GM12878 (cell line): ENCODE results near the gene KIF6. TPM values are rescaled to one million over a fixed set of nuclear protein-coding genes. Genes with fewer than 3 reads are reported as not detected.

ENCODE experiments used
- ATAC-seq: fragments of 200-7000 bp; cut with Tn5 transposase; 3 replicates; pipeline ENCODE4 v1.9.1; 2020; ENCODE audit warnings: mild to moderate bottlenecking, moderate library complexity
- BruUV-seq: library from RNA; stranded (reverse); fragments of 400-500 nt; replicated peaks from 2 replicates; lab custom pipeline; 2021; lab: Mats Ljungman, UMichigan
- CTCF ChIA-PET: fragments of 300-600 bp; sonication (Branson Sonifier 250); formaldehyde crosslinking; extraction: SDS; loops from one replicate; lab custom pipeline; 2021; ENCODE audit warnings: inconsistent platforms; lab: Yijun Ruan, JAX
- POLR2A ChIA-PET: fragments of 350-600 bp; formaldehyde crosslinking; extraction: SDS; loops from one replicate; lab custom pipeline; 2021; ENCODE audit warnings: inconsistent platforms; lab: Charles Lee
- RAD21 ChIA-PET: fragments of 300-600 bp; sonication (Branson Sonifier 250); formaldehyde crosslinking; loops from one replicate; lab custom pipeline; 2023; ENCODE audit warnings: antibody characterized with exemption; ENCODE audit not compliant: unreplicated experiment; lab: Charles Lee
- SMC1A ChIA-PET: fragments of 300-600 bp; sonication (Branson Sonifier 250); formaldehyde crosslinking; loops from one replicate; lab custom pipeline; 2023; ENCODE audit not compliant: unreplicated experiment, uncharacterized antibody; lab: Charles Lee
- DNase-seq: peaks from one replicate; pipeline ENCODE4 v3.0.0-alpha.2; 2011; ENCODE audit warnings: low read depth, low spot score
- FAIRE-seq: peaks from 3 replicates; lab custom pipeline; 2011; peaks lifted over from hg19 to GRCh38; lab: Jason Lieb, UNC
- H2AFZ ChIP-seq: 2 replicates; pipeline ENCODE4 v1.6.0; 2011; ENCODE audit warnings: low read depth, low read length, control low read depth; ENCODE audit not compliant: control insufficient read depth
- H3K27ac ChIP-seq: 2 replicates; pipeline ENCODE4 v1.5.1; 2011; ENCODE audit warnings: control low read depth; ENCODE audit not compliant: control insufficient read depth, insufficient read depth
- H3K27me3 ChIP-seq, 2 experiments: replicated peaks in 1 of 2; 2 replicates each; pipeline versions ENCODE4 v1.6.0 to v1.6.1; 2011; ENCODE audit warnings: low read length in 1 of 2; ENCODE audit not compliant: control insufficient read depth in 2 of 2, insufficient read depth in 2 of 2
- H3K36me3 ChIP-seq, 2 experiments: 2 replicates each; pipeline ENCODE4 v1.5.1; 2011; ENCODE audit warnings: low read length in 1 of 2; ENCODE audit not compliant: control insufficient read depth in 2 of 2, insufficient read depth in 2 of 2
- H3K4me1 ChIP-seq: 2 replicates; pipeline ENCODE4 v1.6.1; 2011; ENCODE audit warnings: mild to moderate bottlenecking, low read length, moderate library complexity, mixed read lengths; ENCODE audit not compliant: control insufficient read depth, insufficient read depth
- H3K4me2 ChIP-seq: 2 replicates; pipeline ENCODE4 v1.6.0; 2011; ENCODE audit warnings: control low read depth; ENCODE audit not compliant: control insufficient read depth, insufficient read depth
- H3K4me3 ChIP-seq: fragments of 200-600 bp; sonication (generic); 2 replicates; pipeline ENCODE4 v1.5.1; 2016
- H3K79me2 ChIP-seq: 2 replicates; pipeline ENCODE4 v1.6.0; 2011; ENCODE audit warnings: low read length; ENCODE audit not compliant: control insufficient read depth, insufficient read depth
- H3K9ac ChIP-seq: 2 replicates; pipeline ENCODE4 v1.8.0; 2011; ENCODE audit warnings: low read length, control low read depth, mixed read lengths; ENCODE audit not compliant: control insufficient read depth, insufficient read depth
- H3K9me3 ChIP-seq: replicated peaks from 3 replicates; pipeline ENCODE4 v1.5.1; 2011; ENCODE audit warnings: mild to moderate bottlenecking, low read length; ENCODE audit not compliant: control insufficient read depth, insufficient read depth
- H4K20me1 ChIP-seq: 2 replicates; pipeline ENCODE4 v1.6.0; 2011; ENCODE audit not compliant: control insufficient read depth, insufficient read depth
- CBFB ChIP-seq: IDR thresholded peaks from 2 replicates; pipeline ENCODE4 v1.6.1; 2016; ENCODE audit warnings: antibody characterized with exemption, low read depth
- CBX5 ChIP-seq: sonication (generic); IDR thresholded peaks from 2 replicates; pipeline ENCODE4 v1.6.1; 2016; ENCODE audit warnings: low read depth, moderate library complexity, mild to moderate bottlenecking, inconsistent platforms
- CEBPZ ChIP-seq: fragments of 150-350 bp; IDR thresholded peaks from 2 replicates; pipeline ENCODE4 v1.6.1; 2016; ENCODE audit warnings: low read depth, low read length
- CHD1 ChIP-seq: IDR thresholded peaks from 2 replicates; pipeline ENCODE4 v1.6.1; 2012; ENCODE audit warnings: low read depth, low read length, improper control_type of control experiment
- HDGF ChIP-seq: fragments of 450-650 bp; IDR thresholded peaks from 2 replicates; pipeline ENCODE4 v1.6.1; 2016; ENCODE audit warnings: antibody characterized with exemption
- JUNB ChIP-seq: IDR thresholded peaks from 2 replicates; pipeline ENCODE4 v1.6.1; 2016; ENCODE audit warnings: antibody characterized with exemption, mild to moderate bottlenecking
- LARP7 ChIP-seq: fragments of 450-650 bp; IDR thresholded peaks from 2 replicates; pipeline ENCODE4 v1.6.1; 2017; ENCODE audit warnings: mild to moderate bottlenecking
- PML ChIP-seq: IDR thresholded peaks from 2 replicates; pipeline ENCODE4 v1.6.1; 2012; ENCODE audit warnings: low read length, inconsistent platforms
- POLR2AphosphoS2 ChIP-seq: IDR thresholded peaks from 2 replicates; pipeline ENCODE4 v1.6.1; 2011; ENCODE audit warnings: low read depth, mild to moderate bottlenecking, low read length, improper control_type of control experiment, moderate library complexity
- RAD21 ChIP-seq: IDR thresholded peaks from 2 replicates; pipeline ENCODE4 v1.6.1; 2011; ENCODE audit warnings: mild to moderate bottlenecking, low read depth, low read length, moderate library complexity; ENCODE audit not compliant: insufficient read depth
- TCF7 ChIP-seq: IDR thresholded peaks from 2 replicates; pipeline ENCODE4 v1.6.1; 2014; ENCODE audit warnings: antibody characterized with exemption, borderline replicate concordance
- ZNF592 ChIP-seq: fragments of 450-650 bp; IDR thresholded peaks from 2 replicates; pipeline ENCODE4 v1.6.1; 2017; ENCODE audit warnings: mild to moderate bottlenecking, moderate library complexity
- WGBS: methylation state at CpG from one replicate; pipeline ENCODE4 v1.1.6; 2016; ENCODE audit warnings: low lambda C conversion rate; ENCODE audit not compliant: insufficient replicate concordance, insufficient coverage; ENCODE audit errors: missing lambda C conversion rate; 5-methylcytosine and 5-hydroxymethylcytosine counted together
- in situ Hi-C: fragments of 300-500 bp; cut with MboI; formaldehyde crosslinking; loops from 9 replicates; pipeline ENCODE4 v1.14.3; 2018; ENCODE audit warnings: mixed read lengths
- intact Hi-C: fragments of 100-400 bp; cut with micrococcal nuclease; formaldehyde crosslinking; loops from one replicate; pipeline ENCODE4 v1.14.2; 2022; ENCODE audit not compliant: unreplicated experiment
- polyA plus RNA-seq, 11 experiments: library from polyadenylated mRNA; depleted of rRNA in 4 of 11; unstranded in 6 of 11; stranded (reverse) in 5 of 11; fragments of >200 nt; fragmentation: Nextera tagmentation in 4 of 11; fragmentation: Illumina TruSeq in 1 of 11; extraction: Ambion mirVana in 4 of 11; extraction: Trizol in 1 of 11; gene quantifications; 1 replicate in 1 of 11; 2 replicates in 10 of 11; pipeline versions ENCODE4 v1.2.1 to v1.2.3, GENCODE V29; 2011 to 2016; ENCODE audit warnings: inconsistent platforms in 2 of 11, missing spikeins in 2 of 11, low read depth in 1 of 11
- total RNA-seq, 4 experiments: library from RNA; depleted of rRNA in 3 of 4; stranded (reverse); fragments of >200 nt in 3 of 4; fragmentation: Illumina TruSeq in 1 of 4; extraction: Trizol in 1 of 4; gene quantifications; 2 replicates each; pipeline versions ENCODE4 v1.2.1 to v1.2.3, GENCODE V29; 2013 to 2021
- TF ChIP-seq, protein P1 (sequence below): fragments of 450-650 bp; IDR thresholded peaks from 2 replicates; pipeline ENCODE4 v1.6.1; 2014; ENCODE audit warnings: mild to moderate bottlenecking

KIF6 gene
- total and polyA plus RNA-seq, 10 of the 15 experiments (the other 5 are each of a cell fraction or from before 2014, with no cell fraction given), result 0.09 to 1.0 (median 0.28) TPM

DNA sequence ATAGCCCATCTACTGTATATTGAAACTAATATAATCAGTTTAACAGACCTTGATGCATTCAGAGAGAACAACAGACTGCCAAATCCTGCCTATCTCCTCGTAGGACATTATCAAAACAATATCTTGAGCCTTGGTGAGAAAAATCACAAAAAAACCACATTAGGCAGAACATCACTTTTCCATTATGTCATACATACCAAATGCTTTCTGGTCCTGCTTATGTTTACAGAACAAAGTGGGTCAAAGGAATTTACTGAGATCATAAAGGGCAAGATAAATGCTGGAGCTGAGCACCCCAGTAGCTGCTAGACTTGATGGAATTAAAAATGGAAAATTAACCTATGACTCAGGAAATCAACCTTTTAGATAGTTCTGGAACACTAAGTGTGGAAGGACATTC is 207.5 kb downstream of the KIF6 start:
- H3K27me3 ChIP-seq, result no peaks in the 10 kb centered on the region
- RAD21 ChIA-PET, result no interaction called here

More for the DNA sequence above, 207.5 kb downstream of the KIF6 start:
- no peak for ATAC-seq
- H3K36me3 ChIP-seq, result no peaks in the 10 kb centered on the region
- no peak for DNase-seq
- no peak overlapping the region for H2AFZ ChIP-seq
- in situ Hi-C loops, result no loop called here
- CTCF ChIA-PET, result interaction anchor here (0.6 to 1.3 kb wide), 2 partner anchors 11 to 169 kb away, joined by 3 to 4 read pairs; no protein-coding TSS in a partner anchor
- H4K20me1 ChIP-seq, result no peaks in the 10 kb centered on the region
- TF ChIP-seq HDGF (no peak), JUNB (no peak), CHD1 (no peak), LARP7 (no peak), ZNF592 (no peak), TCF7 (no peak), PML (no peak), CBFB (no peak), RAD21 (no peak), CBX5 (no peak), CEBPZ (no peak), POLR2AphosphoS2 (no peak)
- TF ChIP-seq, protein P1, sequence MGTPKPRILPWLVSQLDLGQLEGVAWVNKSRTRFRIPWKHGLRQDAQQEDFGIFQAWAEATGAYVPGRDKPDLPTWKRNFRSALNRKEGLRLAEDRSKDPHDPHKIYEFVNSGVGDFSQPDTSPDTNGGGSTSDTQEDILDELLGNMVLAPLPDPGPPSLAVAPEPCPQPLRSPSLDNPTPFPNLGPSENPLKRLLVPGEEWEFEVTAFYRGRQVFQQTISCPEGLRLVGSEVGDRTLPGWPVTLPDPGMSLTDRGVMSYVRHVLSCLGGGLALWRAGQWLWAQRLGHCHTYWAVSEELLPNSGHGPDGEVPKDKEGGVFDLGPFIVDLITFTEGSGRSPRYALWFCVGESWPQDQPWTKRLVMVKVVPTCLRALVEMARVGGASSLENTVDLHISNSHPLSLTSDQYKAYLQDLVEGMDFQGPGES, result no peak
- TF ChIP-seq, all 136 proteins: peak for 0
- H3K9me3 ChIP-seq, result no peaks in the 10 kb centered on the region
- intact Hi-C loops, result no loop called here
- no peak for FAIRE-seq
- BruUV-seq, result no TSS peak
- SMC1A ChIA-PET, result interaction anchor here (0.9 to 2.9 kb wide), 6 partner anchors 8 to 110 kb away, joined by 3 to 8 read pairs (median 4); no protein-coding TSS in a partner anchor
- H3K4me3 ChIP-seq, result no peak overlapping the region
- H3K4me1 ChIP-seq, result no peaks in the 10 kb centered on the region
- 0% methylated on average over 1 of the region's 1 CpG for WGBS
- POLR2A ChIA-PET, result no interaction called here
- H3K79me2 ChIP-seq, result no peaks in the 10 kb centered on the region
- H3K9ac ChIP-seq, result no peak overlapping the region
- H3K27ac ChIP-seq, result no peak overlapping the region
- no peak overlapping the region for H3K4me2 ChIP-seq
